ENCODE results near the gene LATS1. TPM values are rescaled to one million over a fixed set of nuclear protein-coding genes. Genes with fewer than 3 reads are reported as not detected.

Gene LATS1
- total RNA-seq: 13.3 and 19.3 TPM in 2 replicates

GRCh38 chr6:149717588-149718458 is at the start of gene LATS1:
Gene LATS1 (minus strand): TSS chr6:149718101. CDS start chr6:149702126, 15,975 bp downstream.

GRCh38 chr6:149749594-149750135 is 31.8 kb upstream of the LATS1 start, which contains the start of gene PCMT1:
Gene PCMT1 (plus strand): TSS chr6:149749741. CDS start chr6:149749902, 161 bp downstream.

DNA sequence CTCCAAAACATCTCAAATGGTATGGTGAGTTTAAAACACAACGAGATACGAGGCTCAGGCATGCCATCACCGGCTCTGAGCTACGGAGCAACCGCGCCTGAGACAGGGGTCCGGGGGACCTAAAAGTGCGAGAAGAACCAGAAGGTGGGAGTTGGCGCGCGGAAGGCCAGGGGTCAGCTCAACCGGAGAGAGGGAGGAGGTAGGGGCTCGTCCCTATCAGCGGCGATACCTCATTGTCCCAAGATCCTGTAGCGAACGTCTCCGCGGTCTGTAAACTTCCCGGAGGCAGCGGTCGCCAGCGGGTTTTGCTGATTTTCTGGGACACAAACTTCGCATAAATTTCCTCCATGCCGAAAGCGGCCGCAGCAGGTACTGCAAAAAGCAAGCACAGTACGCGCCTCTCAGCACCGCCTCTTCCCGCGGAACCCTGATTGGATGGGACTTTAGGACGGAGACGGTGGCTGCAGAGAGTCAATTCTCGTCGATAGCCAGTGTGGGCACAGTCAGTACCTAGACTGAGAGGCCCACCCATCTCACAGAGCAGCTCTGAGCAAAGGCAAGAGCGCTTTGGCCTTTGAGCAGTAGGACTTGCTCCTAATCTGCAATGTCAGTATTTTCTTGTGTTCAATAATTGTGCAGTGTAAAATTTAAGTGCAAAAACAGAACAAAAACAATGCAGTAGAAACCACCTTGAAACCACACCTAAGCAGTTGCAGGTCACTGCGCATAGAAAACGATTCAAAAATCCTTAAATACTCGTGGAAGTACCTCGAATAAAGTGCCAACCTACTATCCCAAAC is 28.4 kb upstream of the LATS1 start, which contains the start of gene NUP43:
TSS of gene NUP43 (minus strand) at position 383 of the 800 bp plus-strand sequence. CDS start at position 349, 34 bp downstream.

DNA sequence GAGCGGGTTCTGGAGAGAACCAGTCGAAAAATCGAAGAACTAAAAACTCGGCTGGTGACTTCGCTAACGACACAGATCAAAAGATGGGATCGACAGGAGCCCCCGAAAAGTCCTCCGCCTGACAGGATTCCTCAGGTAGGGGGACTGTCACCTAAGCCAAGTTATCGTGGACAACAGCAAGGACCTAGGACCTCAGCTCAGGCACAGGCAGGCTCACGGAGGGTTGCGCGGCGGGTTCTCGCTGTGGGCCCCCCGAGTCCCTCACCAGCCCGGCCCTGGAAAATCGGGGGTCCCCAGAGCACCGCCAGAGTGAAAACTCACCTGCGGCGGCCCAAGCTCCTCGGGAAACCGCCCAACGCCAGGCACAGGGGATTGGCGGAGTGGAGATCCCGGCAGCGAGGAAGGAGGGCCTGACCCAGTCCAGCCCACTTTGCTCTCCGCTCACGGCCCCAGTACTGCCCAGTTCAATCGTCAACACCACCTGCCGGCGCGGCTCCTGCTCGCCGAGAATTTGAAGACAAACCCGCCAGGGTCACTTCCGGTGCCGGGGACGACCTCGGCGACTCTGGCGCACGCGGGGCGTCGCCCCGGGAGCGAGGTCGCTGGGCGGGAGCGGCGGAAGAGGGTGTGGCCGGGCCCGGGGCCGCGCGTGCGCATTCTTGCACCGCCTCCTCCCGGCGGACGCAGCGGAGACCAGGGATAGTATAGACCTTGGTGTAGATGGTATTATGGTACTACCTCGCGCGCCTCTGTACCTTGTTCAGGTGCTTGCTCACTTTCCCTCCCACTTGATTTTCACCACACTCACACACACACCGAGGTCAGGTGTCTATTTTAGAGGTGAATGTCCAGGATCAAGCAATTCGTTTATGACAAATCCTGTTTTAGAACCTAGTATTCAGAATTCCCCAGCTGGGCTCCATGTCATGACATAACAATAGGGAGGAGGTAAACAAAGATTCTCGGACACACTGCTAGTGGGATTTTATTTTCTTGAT is 69.5 kb downstream of the LATS1 start, which contains the start of gene KATNA1:
TSS of gene KATNA1 (minus strand) at position 567 of the 998 bp plus-strand sequence. CDS start 10,167 bp downstream, outside the sequence.

Other genes starting within 250 kb of the LATS1 start
- not detected in 2 replicates for gene ZC3H12D, start 233.1 kb downstream of the LATS1 start, total RNA-seq
- 21.5 and 32.4 TPM in 2 replicates for gene PPIL4, start 172.1 kb downstream of the LATS1 start, total RNA-seq
- 31.8 and 43.0 TPM in 2 replicates for gene GINM1, start 151.7 kb downstream of the LATS1 start, total RNA-seq
- 16.0 and 19.7 TPM in 2 replicates for gene KATNA1, start 69.4 kb downstream of the LATS1 start, total RNA-seq
- 19.6 and 21.3 TPM in 2 replicates for gene NUP43, start 28.4 kb upstream of the LATS1 start, total RNA-seq
- gene PCMT1, start 31.6 kb upstream of the LATS1 start, total RNA-seq: 90.1 and 121 TPM in 2 replicates
- gene LRP11, start 146.3 kb upstream of the LATS1 start, total RNA-seq: 51.3 and 60.8 TPM in 2 replicates
- 0.24 TPM in 1 of 2 replicates, not detected in the other for gene RAET1E, start 180.0 kb upstream of the LATS1 start, total RNA-seq
- gene RAET1G, start 205.0 kb upstream of the LATS1 start, total RNA-seq: 0.13 and 0.24 TPM in 2 replicates
- 0.24 and 4.4 TPM in 2 replicates for gene ULBP2, start 223.9 kb upstream of the LATS1 start, total RNA-seq
- gene ULBP1, start 245.8 kb upstream of the LATS1 start, total RNA-seq: 0.88 and 2.6 TPM in 2 replicates

All from epithelial cell of alveolus of lung (primary cell).